Measurements from ENCODE around the gene CCNK. TPM values are rescaled to one million over a fixed set of nuclear protein-coding genes. Genes with fewer than 3 reads are reported as not detected.

CCNK gene
- total RNA-seq, 2 experiments from 2014 or later, result 140 to 151 TPM

GRCh38 chr14:99451234-99451633 is 30.0 kb upstream of the CCNK start:
- ATAC-seq (ENCODE audit: poor library complexity) (no peak), DNase-seq (no peak)
- Histone ChIP-seq H3K27ac (ENCODE audit: low read depth in 1 of 2, low read length in 2 of 2) (no peak overlapping the region), H3K4me1 (ENCODE audit: insufficient read depth, low read length) (no peaks in the 10 kb centered on the region), H3K9me3 (ENCODE audit: control insufficient read depth in 1 of 2, insufficient read depth in 1 of 2, low read length in 2 of 2) (no peaks in the 10 kb centered on the region), H3K4me3 (ENCODE audit: low read length) (no peak overlapping the region), H3K36me3 (ENCODE audit: insufficient read depth, low read length) (peaks cover 70% of the 10 kb centered on the region), H3K27me3 (ENCODE audit: control insufficient read depth in 1 of 2, insufficient read depth in 2 of 2, low read length in 2 of 2) (no peaks in the 10 kb centered on the region)
- intact Hi-C loops (cut with DNase I, micrococcal nuclease), result no loop called here
- H3K4me3 Mint-ChIP-seq, result no peak overlapping the region
- TF ChIP-seq CTCF (IDR thresholded peaks at IDR 0.05), result no peak
- CTCF ChIA-PET, result no interaction called here
- H3K27ac Mint-ChIP-seq, result no peak overlapping the region
- no peaks in the 10 kb centered on the region for H3K4me1 Mint-ChIP-seq (ENCODE audit: low read depth)
- peaks cover 85% of the 10 kb centered on the region for H3K36me3 Mint-ChIP-seq (ENCODE audit: low read depth)
- H3K9me3 Mint-ChIP-seq, result no peaks in the 10 kb centered on the region
- H3K27me3 Mint-ChIP-seq, result no peaks in the 10 kb centered on the region
- POLR2A ChIA-PET, result interaction anchor here (1.3 kb wide), 1 partner anchor 30 kb away, joined by 4 read pairs; the partner anchor contains the start of genes CCNK and SETD3

GRCh38 chr14:99452968-99453367 is 28.2 kb upstream of the CCNK start:
- Histone ChIP-seq H3K4me1 (ENCODE audit: insufficient read depth, low read length) (no peaks in the 10 kb centered on the region), H3K9me3 (ENCODE audit: control insufficient read depth in 1 of 2, insufficient read depth in 1 of 2, low read length in 2 of 2) (no peaks in the 10 kb centered on the region), H3K27me3 (ENCODE audit: control insufficient read depth in 1 of 2, insufficient read depth in 2 of 2, low read length in 2 of 2) (no peaks in the 10 kb centered on the region), H3K27ac (ENCODE audit: low read depth in 1 of 2, low read length in 2 of 2) (no peak overlapping the region), H3K4me3 (ENCODE audit: low read length) (no peak overlapping the region), H3K36me3 (ENCODE audit: insufficient read depth, low read length) (peaks cover 70% of the 10 kb centered on the region)
- Mint-ChIP-seq H3K27ac (no peak overlapping the region), H3K36me3 (ENCODE audit: low read depth) (peaks cover 82% of the 10 kb centered on the region), H3K27me3 (no peaks in the 10 kb centered on the region), H3K9me3 (no peaks in the 10 kb centered on the region), H3K4me3 (no peak overlapping the region), H3K4me1 (ENCODE audit: low read depth) (no peaks in the 10 kb centered on the region)
- ChIA-PET POLR2A (no interaction called here), CTCF (no interaction called here)
- DNase-seq (no peak), ATAC-seq (ENCODE audit: poor library complexity) (no peak)
- no peak for TF ChIP-seq CTCF (IDR thresholded peaks at IDR 0.05)
- intact Hi-C loops (cut with DNase I, micrococcal nuclease), result no loop called here

- DNase-seq, result no peak
- no peak for TF ChIP-seq CTCF (IDR thresholded peaks at IDR 0.05)
- H3K4me3 ChIP-seq (ENCODE audit: low read length), result no peak overlapping the region
- H3K27ac ChIP-seq (ENCODE audit: low read depth in 1 of 2, low read length in 2 of 2), result no peak overlapping the region
- peaks cover 80% of the 10 kb centered on the region for H3K36me3 Mint-ChIP-seq (ENCODE audit: low read depth)
- no peak for ATAC-seq (ENCODE audit: poor library complexity)
- intact Hi-C loops (cut with DNase I, micrococcal nuclease), result no loop called here
- no peaks in the 10 kb centered on the region for H3K9me3 Mint-ChIP-seq
- H3K27me3 Mint-ChIP-seq, result no peaks in the 10 kb centered on the region
- no peak overlapping the region for H3K27ac Mint-ChIP-seq
- ChIA-PET POLR2A (no interaction called here), CTCF (no interaction called here)
- no peaks in the 10 kb centered on the region for H3K27me3 ChIP-seq (ENCODE audit: control insufficient read depth in 1 of 2, insufficient read depth in 2 of 2, low read length in 2 of 2)
- H3K9me3 ChIP-seq (ENCODE audit: control insufficient read depth in 1 of 2, insufficient read depth in 1 of 2, low read length in 2 of 2), result no peaks in the 10 kb centered on the region
- no peaks in the 10 kb centered on the region for H3K4me1 ChIP-seq (ENCODE audit: insufficient read depth, low read length)
- H3K4me1 Mint-ChIP-seq (ENCODE audit: low read depth), result no peaks in the 10 kb centered on the region
- no peak overlapping the region for H3K4me3 Mint-ChIP-seq
- peaks cover 69% of the 10 kb centered on the region for H3K36me3 ChIP-seq (ENCODE audit: insufficient read depth, low read length)
These were observed 27.0 kb upstream of the CCNK start for GRCh38 chr14:99454246-99454645.

Measured in CD4-positive, alpha-beta T cell (primary cell).